Hepatocyte (in vitro differentiated cells): Measurements from ENCODE around the gene PIGB. TPM values are rescaled to one million over a fixed set of nuclear protein-coding genes. Genes with fewer than 3 reads are reported as not detected.
"Not testable (repeated sequence)": the region's sequence is repeated elsewhere in the genome, so short reads cannot be mapped to it uniquely, and the experiment has no call there.

Experiments used
- DNase-seq: peaks from one replicate; pipeline ENCODE4 v3.0.0-alpha.2; 2016; ENCODE audit warnings: low spot score
- H2AFZ ChIP-seq: fragments of 200-600 bp; sonication (generic); 2 replicates; pipeline ENCODE4 v1.6.0; 2016; ENCODE audit warnings: antibody characterized with exemption, mild to moderate bottlenecking
- H3K27ac ChIP-seq: fragments of 200-600 bp; sonication (generic); 2 replicates; pipeline ENCODE4 v1.5.1; 2016; ENCODE audit warnings: mild to moderate bottlenecking
- H3K27me3 ChIP-seq: fragments of 200-600 bp; sonication (generic); 2 replicates; pipeline ENCODE4 v1.6.1; 2016
- H3K36me3 ChIP-seq: fragments of 200-600 bp; sonication (generic); replicated peaks from 2 replicates; pipeline ENCODE4 v1.5.1; 2016; ENCODE audit warnings: low read depth; ENCODE audit not compliant: insufficient read depth
- H3K4me1 ChIP-seq: fragments of 200-600 bp; sonication (generic); 2 replicates; pipeline ENCODE4 v1.5.1; 2016; ENCODE audit warnings: mild to moderate bottlenecking, moderate library complexity; ENCODE audit not compliant: insufficient read depth
- H3K4me2 ChIP-seq: fragments of 200-600 bp; sonication (generic); 2 replicates; pipeline ENCODE4 v1.6.0; 2016
- H3K4me3 ChIP-seq: fragments of 200-600 bp; sonication (generic); 2 replicates; pipeline ENCODE4 v1.5.1; 2016; ENCODE audit warnings: mild to moderate bottlenecking
- H3K79me2 ChIP-seq: fragments of 200-600 bp; sonication (generic); 2 replicates; pipeline ENCODE4 v1.6.0; 2017; ENCODE audit warnings: mild to moderate bottlenecking
- H3K9me2 ChIP-seq: fragments of 200-600 bp; sonication (generic); replicated peaks from 2 replicates; pipeline ENCODE4 v1.6.0; 2017; ENCODE audit warnings: mild to moderate bottlenecking; ENCODE audit not compliant: insufficient read depth
- H3K9me3 ChIP-seq: fragments of 200-600 bp; sonication (generic); 2 replicates; pipeline ENCODE4 v1.5.1; 2016; ENCODE audit warnings: low read depth, mild to moderate bottlenecking
- H4K20me1 ChIP-seq: fragments of 200-600 bp; sonication (generic); 2 replicates; pipeline ENCODE4 v1.6.0; 2016; ENCODE audit warnings: mild to moderate bottlenecking; ENCODE audit not compliant: insufficient read depth, poor library complexity, severe bottlenecking
- EZH2 ChIP-seq: fragments of 200-600 bp; sonication (generic); IDR thresholded peaks from 2 replicates; pipeline ENCODE4 v1.6.1; 2016; ENCODE audit warnings: antibody characterized with exemption, mild to moderate bottlenecking, borderline replicate concordance
- EZH2phosphoT487 ChIP-seq: fragments of 200-600 bp; sonication (generic); IDR thresholded peaks from one replicate; pipeline ENCODE4 v1.6.1; 2018; ENCODE audit warnings: antibody characterized with exemption, mild to moderate bottlenecking, low read depth, moderate library complexity; ENCODE audit not compliant: unreplicated experiment, severe bottlenecking
- whole genome bisulfite sequencing: methylation state at CpG from one replicate; pipeline ENCODE4 v1.1.6; 2016; ENCODE audit warnings: low lambda C conversion rate; ENCODE audit errors: missing lambda C conversion rate; 5-methylcytosine and 5-hydroxymethylcytosine counted together
- polyA plus RNA-seq: library from polyadenylated mRNA; unstranded; fragments of >200 nt; fragmentation: Nextera tagmentation; extraction: Ambion mirVana; gene quantifications from 2 replicates; pipeline ENCODE4 v1.2.1, GENCODE V29; 2016
- total RNA-seq: library from RNA; depleted of rRNA; stranded (reverse); fragments of >200 nt; gene quantifications from 2 replicates; pipeline ENCODE4 v1.2.3, GENCODE V29; 2014
- TF ChIP-seq, protein P1 (sequence below): fragments of 200-600 bp; sonication (generic); IDR thresholded peaks from 2 replicates; pipeline ENCODE4 v1.5.1; 2016; ENCODE audit warnings: antibody characterized with exemption, mild to moderate bottlenecking; ENCODE audit not compliant: poor library complexity

Gene PIGB
- total and polyA plus RNA-seq, 2 experiments from 2014 or later = 12.1 to 13.5 TPM

- no peaks in the 10 kb centered on the region for H3K9me3 ChIP-seq
- H4K20me1 ChIP-seq = no peaks in the 10 kb centered on the region
- no peaks in the 10 kb centered on the region for H3K27me3 ChIP-seq
- no peak overlapping the region for H3K4me3 ChIP-seq
- no peak overlapping the region for H3K4me2 ChIP-seq
- peaks cover 12% of the 10 kb centered on the region for H3K4me1 ChIP-seq
- DNase-seq = no peak
- no peak for TF ChIP-seq EZH2
- TF ChIP-seq, protein P1, sequence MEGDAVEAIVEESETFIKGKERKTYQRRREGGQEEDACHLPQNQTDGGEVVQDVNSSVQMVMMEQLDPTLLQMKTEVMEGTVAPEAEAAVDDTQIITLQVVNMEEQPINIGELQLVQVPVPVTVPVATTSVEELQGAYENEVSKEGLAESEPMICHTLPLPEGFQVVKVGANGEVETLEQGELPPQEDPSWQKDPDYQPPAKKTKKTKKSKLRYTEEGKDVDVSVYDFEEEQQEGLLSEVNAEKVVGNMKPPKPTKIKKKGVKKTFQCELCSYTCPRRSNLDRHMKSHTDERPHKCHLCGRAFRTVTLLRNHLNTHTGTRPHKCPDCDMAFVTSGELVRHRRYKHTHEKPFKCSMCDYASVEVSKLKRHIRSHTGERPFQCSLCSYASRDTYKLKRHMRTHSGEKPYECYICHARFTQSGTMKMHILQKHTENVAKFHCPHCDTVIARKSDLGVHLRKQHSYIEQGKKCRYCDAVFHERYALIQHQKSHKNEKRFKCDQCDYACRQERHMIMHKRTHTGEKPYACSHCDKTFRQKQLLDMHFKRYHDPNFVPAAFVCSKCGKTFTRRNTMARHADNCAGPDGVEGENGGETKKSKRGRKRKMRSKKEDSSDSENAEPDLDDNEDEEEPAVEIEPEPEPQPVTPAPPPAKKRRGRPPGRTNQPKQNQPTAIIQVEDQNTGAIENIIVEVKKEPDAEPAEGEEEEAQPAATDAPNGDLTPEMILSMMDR = no peak
- no peak for TF ChIP-seq EZH2phosphoT487
- peaks cover 74% of the 10 kb centered on the region for H3K79me2 ChIP-seq
- no peak overlapping the region for H2AFZ ChIP-seq
- H3K9me2 ChIP-seq = no peaks in the 10 kb centered on the region
- WGBS = 88% methylated on average over 1 of the region's 1 CpG
- H3K36me3 ChIP-seq = no peaks in the 10 kb centered on the region
- no peak overlapping the region for H3K27ac ChIP-seq
Measured at GRCh38 chr15:55284426-55284825, 34.6 kb upstream of the PIGB start.

DNA sequence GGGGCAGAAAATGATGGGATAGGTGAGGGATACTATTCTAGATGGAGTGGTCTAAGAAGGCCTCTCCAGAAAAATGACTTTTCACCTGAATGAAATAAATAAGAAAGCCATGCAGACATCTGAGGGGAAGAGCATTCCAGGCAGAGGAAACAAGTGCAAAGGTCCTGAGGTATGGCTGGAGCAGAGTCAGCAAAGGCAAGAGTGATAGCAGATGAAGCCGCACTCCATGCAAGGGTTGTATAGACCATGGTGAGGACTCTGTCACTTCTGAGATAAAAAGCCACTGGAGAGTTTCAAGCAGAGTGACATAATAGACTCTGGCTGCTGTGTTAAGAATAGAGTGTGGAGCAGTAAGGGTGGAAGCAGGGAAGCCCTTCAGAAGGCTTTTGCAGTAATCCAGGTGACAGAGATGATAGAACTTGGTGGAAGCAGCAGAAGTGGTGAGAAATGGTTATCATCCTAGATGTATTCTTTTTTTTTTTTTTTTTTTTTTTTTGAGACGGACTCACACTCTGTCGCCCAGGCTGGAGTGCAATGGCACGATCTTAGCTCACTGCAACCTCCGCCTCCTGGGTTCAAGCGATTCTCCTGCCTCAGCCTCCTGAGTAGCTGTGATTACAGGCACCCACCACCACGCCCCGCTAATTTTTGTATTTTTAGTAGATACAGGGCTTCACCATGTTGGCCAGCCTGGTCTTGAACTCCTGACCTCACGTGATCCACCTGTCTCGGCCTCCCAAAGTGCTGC, 32.4 kb upstream of the PIGB start:
- not testable (repeated sequence) for DNase-seq, H2AFZ ChIP-seq, H4K20me1 ChIP-seq, H3K4me1 ChIP-seq, H3K9me2 ChIP-seq, H3K27ac ChIP-seq, H3K4me3 ChIP-seq, H3K36me3 ChIP-seq, H3K9me3 ChIP-seq, H3K27me3 ChIP-seq, H3K4me2 ChIP-seq
- peaks cover 66% of the 10 kb centered on the region for H3K79me2 ChIP-seq
- 100% methylated on average over 9 of the region's 10 CpGs for WGBS

- peak overlapping the region; percentile 71 for H3K4me2 ChIP-seq
- no peaks in the 10 kb centered on the region for H3K36me3 ChIP-seq
- no peaks in the 10 kb centered on the region for H3K9me2 ChIP-seq
- peaks cover 6% of the 10 kb centered on the region for H3K4me1 ChIP-seq
- peaks cover 55% of the 10 kb centered on the region for H3K79me2 ChIP-seq
- peak overlapping the region; percentile 93 for H2AFZ ChIP-seq
- TF ChIP-seq, protein P1 = no peak
- no peak for TF ChIP-seq EZH2
- TF ChIP-seq EZH2phosphoT487 = no peak
- H3K27ac ChIP-seq = peak overlapping the region; percentile 97
- WGBS = 89% methylated on average over 8 of the region's 8 CpGs
- H3K9me3 ChIP-seq = no peaks in the 10 kb centered on the region
- no peaks in the 10 kb centered on the region for H3K27me3 ChIP-seq
- no peaks in the 10 kb centered on the region for H4K20me1 ChIP-seq
- no peak for DNase-seq
- H3K4me3 ChIP-seq = peak overlapping the region; percentile 77
Measured at GRCh38 chr15:55288006-55288717, 30.9 kb upstream of the PIGB start.
